Measurements from ENCODE around the gene KCNMA1. TPM values are rescaled to one million over a fixed set of nuclear protein-coding genes. Genes with fewer than 3 reads are reported as not detected.
"Not testable (repeated sequence)": the region's sequence is repeated elsewhere in the genome, so short reads cannot be mapped to it uniquely, and the experiment has no call there.

KCNMA1 gene
- total RNA-seq, 2 donors from 2014 or later: 23.2 to 44.5 TPM

DNA sequence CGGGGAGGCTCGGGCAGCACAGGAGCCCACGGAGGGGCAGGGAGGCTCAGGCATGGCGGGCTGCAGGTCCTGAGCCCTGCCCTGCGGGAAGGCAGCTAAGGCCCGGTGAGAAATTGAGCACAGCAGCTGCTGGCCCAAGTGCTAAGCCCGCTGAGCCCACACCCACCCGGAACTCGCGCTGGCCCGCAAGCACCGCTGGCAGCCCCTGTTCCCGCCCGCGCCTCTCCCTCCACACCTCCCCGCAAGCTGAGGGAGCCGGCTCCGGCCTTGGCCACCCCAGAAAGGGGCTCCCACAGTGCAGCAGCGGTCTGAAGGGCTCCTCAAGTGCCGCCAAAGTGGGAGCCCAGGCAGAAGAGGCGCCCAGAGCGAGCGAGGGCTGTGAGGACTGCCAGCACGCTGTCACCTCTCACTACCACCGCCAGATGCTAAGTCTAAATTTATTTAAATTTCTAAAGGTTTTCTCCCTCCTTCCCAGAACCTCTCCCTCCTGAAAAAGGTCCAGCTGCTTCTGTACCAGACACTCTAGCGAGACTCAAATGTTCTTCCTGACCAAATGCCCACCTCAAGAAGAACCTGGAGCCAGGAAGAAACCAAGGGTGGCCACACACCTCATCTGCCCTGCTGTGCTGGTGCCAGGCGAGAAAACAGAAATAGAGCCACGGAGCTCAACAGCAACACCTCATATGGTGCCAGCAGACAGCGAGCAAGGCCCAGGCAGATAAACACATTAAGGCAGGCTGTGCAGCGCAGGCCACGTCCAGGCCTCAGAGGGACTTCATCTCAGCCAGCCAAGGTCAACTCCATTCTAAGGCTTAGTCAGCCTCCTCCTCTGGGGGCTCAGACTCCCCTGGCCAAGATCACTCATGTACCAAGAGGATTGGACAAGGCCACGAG lies 47.0 kb downstream of the KCNMA1 start:
- TF ChIP-seq, protein P1, sequence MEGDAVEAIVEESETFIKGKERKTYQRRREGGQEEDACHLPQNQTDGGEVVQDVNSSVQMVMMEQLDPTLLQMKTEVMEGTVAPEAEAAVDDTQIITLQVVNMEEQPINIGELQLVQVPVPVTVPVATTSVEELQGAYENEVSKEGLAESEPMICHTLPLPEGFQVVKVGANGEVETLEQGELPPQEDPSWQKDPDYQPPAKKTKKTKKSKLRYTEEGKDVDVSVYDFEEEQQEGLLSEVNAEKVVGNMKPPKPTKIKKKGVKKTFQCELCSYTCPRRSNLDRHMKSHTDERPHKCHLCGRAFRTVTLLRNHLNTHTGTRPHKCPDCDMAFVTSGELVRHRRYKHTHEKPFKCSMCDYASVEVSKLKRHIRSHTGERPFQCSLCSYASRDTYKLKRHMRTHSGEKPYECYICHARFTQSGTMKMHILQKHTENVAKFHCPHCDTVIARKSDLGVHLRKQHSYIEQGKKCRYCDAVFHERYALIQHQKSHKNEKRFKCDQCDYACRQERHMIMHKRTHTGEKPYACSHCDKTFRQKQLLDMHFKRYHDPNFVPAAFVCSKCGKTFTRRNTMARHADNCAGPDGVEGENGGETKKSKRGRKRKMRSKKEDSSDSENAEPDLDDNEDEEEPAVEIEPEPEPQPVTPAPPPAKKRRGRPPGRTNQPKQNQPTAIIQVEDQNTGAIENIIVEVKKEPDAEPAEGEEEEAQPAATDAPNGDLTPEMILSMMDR (IDR thresholded peaks at IDR 0.05): no peak
- no peak overlapping the region for H3K4me3 ChIP-seq
- H3K9me3 ChIP-seq: no peaks in the 10 kb centered on the region
- no peaks in the 10 kb centered on the region for H3K27me3 ChIP-seq
- H3K4me1 ChIP-seq: no peaks in the 10 kb centered on the region
- no peak for DNase-seq
- H3K36me3 ChIP-seq: no peaks in the 10 kb centered on the region
- H3K9ac ChIP-seq (ENCODE audit: low read depth in 2 of 2, low read length in 2 of 2): no peak overlapping the region
- intact Hi-C loops (cut with DNase I): no loop called here
- H3K27ac ChIP-seq: no peak overlapping the region

DNA sequence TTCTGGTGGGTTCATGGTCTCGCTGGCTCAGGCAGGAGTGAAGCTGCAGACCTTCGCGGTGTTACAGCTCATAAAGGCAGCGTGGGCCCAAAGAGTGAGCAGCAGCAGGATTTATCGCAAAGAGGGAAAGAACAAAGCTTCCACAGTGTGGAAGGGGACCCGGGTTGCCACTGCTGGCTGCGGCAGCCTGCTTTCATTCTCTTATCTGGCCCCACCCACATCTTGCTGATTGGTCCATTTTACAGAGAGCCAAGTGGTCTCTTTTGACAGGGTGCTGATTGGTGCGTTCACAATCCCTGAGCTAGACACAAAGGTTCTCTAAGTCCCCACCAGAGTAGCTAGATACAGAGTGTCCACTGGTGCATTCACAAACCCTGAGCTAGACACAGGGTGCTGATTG lies 47.9 kb downstream of the KCNMA1 start:
- H3K9me3 ChIP-seq; H3K9ac ChIP-seq (ENCODE audit: low read depth in 2 of 2, low read length in 2 of 2); H3K27me3 ChIP-seq; DNase-seq; intact Hi-C loops (cut with DNase I); H3K36me3 ChIP-seq; H3K27ac ChIP-seq; H3K4me3 ChIP-seq; H3K4me1 ChIP-seq: not testable (repeated sequence)

DNA sequence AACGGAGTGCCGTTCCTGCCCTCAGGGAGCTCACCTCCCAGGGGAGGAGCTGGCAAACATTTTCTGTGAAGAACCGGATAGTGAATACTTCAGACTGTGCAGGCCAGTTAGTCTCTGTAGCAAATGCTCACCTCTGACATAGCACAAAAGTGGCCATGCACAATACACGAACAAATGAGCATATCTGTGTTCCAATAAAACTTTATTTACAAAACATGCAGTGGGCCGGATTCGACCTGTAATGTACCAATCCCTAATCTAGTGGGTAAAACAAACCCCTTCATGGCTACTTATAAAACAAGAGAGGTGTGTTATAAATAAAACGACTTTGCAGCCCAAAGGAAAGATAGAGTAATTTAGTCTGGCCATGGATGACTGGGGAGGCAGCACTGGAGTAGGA lies 48.7 kb downstream of the KCNMA1 start:
- H3K27me3 ChIP-seq: no peaks in the 10 kb centered on the region
- no peak overlapping the region for H3K9ac ChIP-seq (ENCODE audit: low read depth in 2 of 2, low read length in 2 of 2)
- H3K9me3 ChIP-seq: no peaks in the 10 kb centered on the region
- no peak overlapping the region for H3K4me3 ChIP-seq
- no peak for DNase-seq
- H3K4me1 ChIP-seq: no peaks in the 10 kb centered on the region
- H3K27ac ChIP-seq: no peak overlapping the region
- intact Hi-C loops (cut with DNase I): no loop called here
- H3K36me3 ChIP-seq: no peaks in the 10 kb centered on the region
- TF ChIP-seq, protein P1 (IDR thresholded peaks at IDR 0.05): no peak

DNA sequence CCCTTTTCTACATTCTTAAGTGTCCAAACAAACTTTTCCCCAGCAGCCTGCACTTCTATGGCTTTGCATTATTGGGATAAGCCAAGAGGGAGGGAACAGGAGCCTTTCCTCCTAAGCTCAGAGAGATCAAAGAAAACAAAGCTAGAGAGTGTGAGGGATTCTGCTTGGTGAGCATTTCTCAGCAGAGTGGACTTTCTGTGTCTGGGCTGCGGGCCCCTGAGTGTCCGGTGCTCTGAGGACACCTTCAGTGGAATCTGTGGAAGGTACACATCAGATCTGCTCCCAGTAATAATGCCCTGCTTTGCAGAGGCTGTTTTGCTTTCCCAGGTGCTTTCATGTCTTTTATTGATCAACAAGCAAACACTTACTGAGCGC lies 50.2 kb downstream of the KCNMA1 start:
- TF ChIP-seq, protein P1 (IDR thresholded peaks at IDR 0.05): no peak
- DNase-seq: no peak
- no peaks in the 10 kb centered on the region for H3K36me3 ChIP-seq
- no peaks in the 10 kb centered on the region for H3K9me3 ChIP-seq
- no peaks in the 10 kb centered on the region for H3K27me3 ChIP-seq
- no peak overlapping the region for H3K9ac ChIP-seq (ENCODE audit: low read depth in 2 of 2, low read length in 2 of 2)
- peak overlapping the region; percentile 27 for H3K27ac ChIP-seq
- H3K4me3 ChIP-seq: no peak overlapping the region
- H3K4me1 ChIP-seq: no peaks in the 10 kb centered on the region
- intact Hi-C loops (cut with DNase I): no loop called here

DNA sequence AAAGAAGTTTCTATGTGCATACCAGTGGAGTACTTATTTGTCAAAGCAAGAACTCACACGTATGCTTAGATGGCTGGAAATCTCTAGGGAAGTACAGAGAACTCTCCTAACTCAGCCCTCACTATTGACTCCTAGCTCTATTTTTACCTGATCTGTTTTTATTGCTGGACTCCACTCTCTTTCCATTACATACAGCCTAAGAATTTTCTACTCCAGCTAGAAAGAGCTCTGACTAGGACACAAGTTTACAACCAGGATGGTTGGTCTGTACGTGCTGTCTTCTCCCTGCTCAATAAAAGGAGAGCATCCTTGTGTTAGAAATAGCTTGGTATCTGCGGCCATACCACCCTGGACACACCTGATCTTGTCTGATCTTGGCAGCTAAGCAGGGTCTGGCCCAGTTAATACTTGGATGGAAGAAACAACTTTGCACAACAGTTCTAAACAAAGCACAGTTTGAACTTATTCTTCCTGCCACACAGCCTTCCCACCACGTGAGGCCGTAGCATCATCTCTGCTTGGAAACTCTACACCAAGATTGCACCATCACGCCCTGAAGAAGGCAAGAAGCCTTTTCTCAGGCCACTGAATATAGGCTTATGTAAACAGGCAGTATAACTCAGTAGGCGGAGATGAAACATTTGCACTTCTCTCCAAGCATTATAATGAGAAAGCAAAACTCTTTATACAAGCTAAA lies 50.7 kb downstream of the KCNMA1 start:
- Histone ChIP-seq H3K9me3 (no peaks in the 10 kb centered on the region), H3K4me3 (no peak overlapping the region), H3K27me3 (no peaks in the 10 kb centered on the region), H3K9ac (ENCODE audit: low read depth in 2 of 2, low read length in 2 of 2) (no peak overlapping the region), H3K36me3 (no peaks in the 10 kb centered on the region), H3K4me1 (no peaks in the 10 kb centered on the region), H3K27ac (peak overlapping the region; percentile 27)
- DNase-seq: peak; percentile 48
- intact Hi-C loops (cut with DNase I): no loop called here
- TF ChIP-seq, protein P1 (IDR thresholded peaks at IDR 0.05): no peak

DNA sequence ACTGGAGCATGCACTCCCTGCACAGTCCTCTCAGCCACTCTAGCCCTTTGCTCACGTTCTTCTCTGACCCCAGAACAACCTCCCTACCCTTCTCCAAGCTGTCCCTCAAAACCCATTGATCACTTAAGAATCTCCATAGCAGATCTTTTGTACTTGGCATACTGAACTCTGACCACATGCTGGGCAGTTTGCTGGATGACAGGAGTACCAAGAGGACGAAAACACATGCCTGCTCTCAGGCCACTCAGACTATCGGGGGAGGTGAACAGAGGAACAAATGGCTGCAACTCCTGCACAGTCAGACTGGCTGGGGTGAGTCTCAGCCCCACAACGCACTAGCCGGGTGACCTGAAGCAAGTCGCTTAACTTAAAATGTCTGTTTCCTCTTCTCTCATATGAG lies 52.7 kb downstream of the KCNMA1 start:
- no peak for DNase-seq
- no peaks in the 10 kb centered on the region for H3K36me3 ChIP-seq
- intact Hi-C loops (cut with DNase I): no loop called here
- H3K4me1 ChIP-seq: no peaks in the 10 kb centered on the region
- H3K27ac ChIP-seq: no peak overlapping the region
- TF ChIP-seq, protein P1 (IDR thresholded peaks at IDR 0.05): no peak
- H3K9me3 ChIP-seq: no peaks in the 10 kb centered on the region
- no peaks in the 10 kb centered on the region for H3K27me3 ChIP-seq
- no peak overlapping the region for H3K9ac ChIP-seq (ENCODE audit: low read depth in 2 of 2, low read length in 2 of 2)
- no peak overlapping the region for H3K4me3 ChIP-seq
